Measurements from ENCODE around the gene DCUN1D3. TPM values are rescaled to one million over a fixed set of nuclear protein-coding genes. Genes with fewer than 3 reads are reported as not detected.

DCUN1D3 gene
- total RNA-seq, 1 donor from 2014 or later = 24.2 TPM

GRCh38 chr16:20871941-20872815 lies 28.0 kb downstream of the DCUN1D3 start:
- H3K9me3 Mint-ChIP-seq (ENCODE audit: low read depth) = peaks cover 3% of the 10 kb centered on the region
- no peak overlapping the region for H3K4me3 Mint-ChIP-seq (ENCODE audit: low read depth)

GRCh38 chr16:20871258-20871657 lies 28.9 kb downstream of the DCUN1D3 start:
- no peak overlapping the region for H3K4me3 Mint-ChIP-seq (ENCODE audit: low read depth)
- TF ChIP-seq CTCF (IDR thresholded peaks at IDR 0.05; ENCODE audit: unreplicated experiment) = no peak
- no peaks in the 10 kb centered on the region for H3K9me3 Mint-ChIP-seq (ENCODE audit: low read depth)
- DNase-seq (ENCODE audit: low spot score, unreplicated experiment) = no peak
- H3K27me3 Mint-ChIP-seq = no peaks in the 10 kb centered on the region
- H3K27ac Mint-ChIP-seq = no peak overlapping the region
- peaks cover 2% of the 10 kb centered on the region for H3K36me3 Mint-ChIP-seq (ENCODE audit: insufficient read depth)
- peaks cover 35% of the 10 kb centered on the region for H3K4me1 Mint-ChIP-seq (ENCODE audit: low read depth)

More at GRCh38 chr16:20871941-20872815, 28.0 kb downstream of the DCUN1D3 start:
- no peak for TF ChIP-seq CTCF (IDR thresholded peaks at IDR 0.05; ENCODE audit: unreplicated experiment)
- Mint-ChIP-seq H3K4me1 (ENCODE audit: low read depth) (peaks cover 31% of the 10 kb centered on the region), H3K36me3 (ENCODE audit: insufficient read depth) (peaks cover 2% of the 10 kb centered on the region), H3K27me3 (no peaks in the 10 kb centered on the region), H3K27ac (peak overlapping the region; percentile 73)
- no peak for DNase-seq (ENCODE audit: low spot score, unreplicated experiment)

- no peaks in the 10 kb centered on the region for H3K9me3 Mint-ChIP-seq (ENCODE audit: low read depth)
- no peak overlapping the region for H3K27ac Mint-ChIP-seq
- no peaks in the 10 kb centered on the region for H3K27me3 Mint-ChIP-seq
- H3K36me3 Mint-ChIP-seq (ENCODE audit: insufficient read depth) = peaks cover 2% of the 10 kb centered on the region
- peaks cover 32% of the 10 kb centered on the region for H3K4me1 Mint-ChIP-seq (ENCODE audit: low read depth)
- H3K4me3 Mint-ChIP-seq (ENCODE audit: low read depth) = no peak overlapping the region
- TF ChIP-seq CTCF (IDR thresholded peaks at IDR 0.05; ENCODE audit: unreplicated experiment) = no peak
- no peak for DNase-seq (ENCODE audit: low spot score, unreplicated experiment)
Measured at GRCh38 chr16:20870122-20870820, 29.9 kb downstream of the DCUN1D3 start.

GRCh38 chr16:20868890-20869289 lies 31.3 kb downstream of the DCUN1D3 start:
- DNase-seq (ENCODE audit: low spot score, unreplicated experiment) = no peak
- no peak overlapping the region for H3K27ac Mint-ChIP-seq

More at GRCh38 chr16:20868890-20869289, 31.3 kb downstream of the DCUN1D3 start:
- H3K36me3 Mint-ChIP-seq (ENCODE audit: insufficient read depth) = peaks cover 4% of the 10 kb centered on the region
- no peak for TF ChIP-seq CTCF (IDR thresholded peaks at IDR 0.05; ENCODE audit: unreplicated experiment)
- H3K9me3 Mint-ChIP-seq (ENCODE audit: low read depth) = peaks cover 3% of the 10 kb centered on the region
- no peak overlapping the region for H3K4me3 Mint-ChIP-seq (ENCODE audit: low read depth)
- no peaks in the 10 kb centered on the region for H3K27me3 Mint-ChIP-seq
- H3K4me1 Mint-ChIP-seq (ENCODE audit: low read depth) = peaks cover 22% of the 10 kb centered on the region
